HG03135 (cell line): ENCODE measurements around the gene POLR1A.

Experiments
- ATAC-seq: cut with Tn5 transposase; IDR thresholded peaks from one replicate; pipeline ENCODE4 v1.9.1; 2021; ENCODE audit warnings: mild to moderate bottlenecking, moderate library complexity; ENCODE audit not compliant: unreplicated experiment

Gene POLR1A

DNA sequence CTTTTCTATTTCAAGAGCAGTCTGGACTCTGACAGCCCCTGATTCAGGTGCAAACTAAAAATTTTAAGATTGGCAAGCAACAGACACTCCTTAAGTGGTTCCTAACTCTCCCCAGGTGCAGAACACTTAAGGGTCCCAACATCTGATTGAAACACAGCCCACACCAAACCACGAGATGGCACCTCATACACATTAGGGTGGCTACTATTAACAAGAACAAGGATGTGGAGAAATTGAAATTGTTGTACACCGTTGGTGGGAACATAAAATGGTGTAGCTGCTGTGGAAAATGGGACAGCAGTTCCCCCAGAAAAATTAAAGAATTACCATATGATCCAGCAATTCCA lies 82.3 kb downstream of the POLR1A start:
- ATAC-seq = no peak

DNA sequence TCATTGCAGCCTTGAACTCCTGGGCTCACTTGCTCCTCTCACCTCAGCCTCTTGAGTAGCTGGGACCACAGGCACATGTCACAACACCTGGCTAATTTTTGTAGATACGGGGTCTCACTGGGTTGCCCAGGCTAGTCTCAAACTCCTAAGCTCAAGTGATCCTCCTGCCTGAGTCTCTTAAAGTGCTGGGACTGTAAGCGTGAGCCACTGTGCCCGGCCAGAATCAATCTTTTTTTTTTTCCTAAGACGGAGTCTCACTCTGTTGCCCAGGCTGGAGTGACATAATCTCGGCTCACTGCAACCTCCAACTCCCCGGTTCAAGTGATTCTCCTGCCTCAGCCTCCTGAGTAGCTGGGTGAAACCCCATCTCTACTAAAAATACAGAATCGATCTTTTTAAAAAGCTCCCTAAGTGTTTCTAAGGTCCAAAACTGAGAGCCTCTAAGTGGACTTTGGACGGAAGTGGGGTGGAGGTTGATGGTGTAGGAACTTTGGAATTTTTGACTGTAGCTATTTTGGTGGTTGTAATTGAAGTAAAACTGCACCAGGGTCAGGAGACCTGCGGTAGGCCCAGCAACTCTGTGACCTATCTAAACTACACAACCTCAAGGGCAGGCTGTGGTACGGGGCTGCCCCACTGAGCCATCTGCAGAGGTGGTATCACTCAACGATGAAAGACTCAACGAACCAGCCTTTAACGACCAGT lies 82.9 kb downstream of the POLR1A start:
- no peak for ATAC-seq

DNA sequence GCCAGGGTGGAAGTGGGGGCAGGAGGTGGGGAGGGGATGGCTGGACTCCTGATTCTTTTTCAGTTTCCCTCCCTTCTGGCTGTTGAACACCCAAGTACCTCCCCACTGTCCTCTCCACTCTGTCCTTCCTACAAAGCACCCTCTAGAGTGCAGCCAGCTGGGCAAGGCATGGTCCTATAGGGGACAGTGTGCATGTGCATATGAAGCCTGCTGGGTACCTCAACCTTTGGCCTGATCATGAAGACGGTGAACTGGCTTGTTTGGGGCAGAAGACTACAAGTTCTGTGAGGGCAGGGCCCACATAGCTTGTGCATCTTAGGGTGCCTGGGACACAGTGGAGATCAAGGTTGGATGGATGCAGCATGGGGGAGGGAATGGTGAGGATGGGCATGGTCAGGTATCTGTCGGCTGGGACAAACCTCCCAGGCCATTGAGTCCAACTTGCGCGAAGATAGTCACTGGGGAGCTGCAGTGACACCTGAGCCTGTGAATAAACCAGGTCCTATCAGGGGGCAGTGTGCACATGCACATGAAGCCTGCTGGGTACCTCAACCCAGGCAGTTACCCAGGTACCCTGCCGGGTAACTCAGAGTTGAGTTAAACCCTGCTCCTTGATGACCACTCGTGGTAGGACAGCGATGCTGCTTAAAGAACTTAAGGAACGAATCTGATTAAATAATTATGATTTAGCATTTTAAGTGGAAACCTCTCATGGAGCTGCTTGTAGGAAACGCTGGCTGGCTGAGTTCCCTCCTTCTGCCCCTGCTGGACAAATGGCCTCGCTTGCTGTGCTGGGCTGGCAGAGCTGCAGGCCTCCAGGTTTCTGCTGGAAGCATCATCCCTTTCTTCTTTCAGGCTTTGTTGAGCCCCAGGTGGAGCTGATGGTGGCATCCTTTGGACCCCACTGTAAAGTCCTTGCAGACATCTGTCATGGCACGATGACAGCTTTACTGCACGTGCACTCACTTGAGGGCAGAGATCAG lies 84.0 kb downstream of the POLR1A start:
- ATAC-seq = no peak

DNA sequence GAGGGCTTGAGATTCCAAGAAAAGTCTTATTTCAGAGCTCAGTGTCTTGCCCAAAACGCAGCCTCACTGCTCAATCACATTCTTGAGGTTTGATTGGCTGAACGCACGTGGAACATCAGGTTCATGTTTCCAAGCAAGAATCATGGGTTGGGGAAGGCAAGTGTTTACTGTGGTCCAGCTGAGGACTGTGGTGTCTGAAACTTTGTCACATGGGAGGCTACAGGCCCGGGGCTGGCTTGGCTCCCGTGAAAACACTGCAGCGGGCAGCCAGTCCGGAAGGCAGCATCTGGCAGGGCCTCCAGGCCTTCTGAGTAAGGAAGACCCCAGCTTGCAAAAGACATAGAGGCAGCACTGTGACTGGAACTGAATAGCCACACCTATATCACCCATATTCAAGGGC lies 84.7 kb downstream of the POLR1A start:
- no peak for ATAC-seq

DNA sequence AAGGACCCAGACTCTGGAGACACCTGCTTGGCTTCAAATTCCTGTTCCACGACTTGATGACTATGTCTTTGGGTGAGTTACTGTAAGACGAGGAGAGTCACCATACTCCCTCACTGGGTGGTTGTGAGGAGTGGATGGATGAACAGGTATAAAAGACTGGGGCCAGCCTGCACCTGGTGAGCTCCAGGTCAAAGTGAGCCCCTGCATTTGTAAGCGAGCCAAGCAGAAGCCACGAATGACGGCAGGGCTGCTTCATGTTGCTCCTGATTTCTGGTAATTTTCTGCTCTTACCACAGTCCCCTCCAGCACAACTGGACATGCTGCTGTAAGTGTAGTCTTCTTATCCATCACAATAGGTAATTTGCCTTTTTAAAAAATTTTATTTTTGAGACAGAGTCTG lies 86.6 kb downstream of the POLR1A start:
- ATAC-seq = no peak

DNA sequence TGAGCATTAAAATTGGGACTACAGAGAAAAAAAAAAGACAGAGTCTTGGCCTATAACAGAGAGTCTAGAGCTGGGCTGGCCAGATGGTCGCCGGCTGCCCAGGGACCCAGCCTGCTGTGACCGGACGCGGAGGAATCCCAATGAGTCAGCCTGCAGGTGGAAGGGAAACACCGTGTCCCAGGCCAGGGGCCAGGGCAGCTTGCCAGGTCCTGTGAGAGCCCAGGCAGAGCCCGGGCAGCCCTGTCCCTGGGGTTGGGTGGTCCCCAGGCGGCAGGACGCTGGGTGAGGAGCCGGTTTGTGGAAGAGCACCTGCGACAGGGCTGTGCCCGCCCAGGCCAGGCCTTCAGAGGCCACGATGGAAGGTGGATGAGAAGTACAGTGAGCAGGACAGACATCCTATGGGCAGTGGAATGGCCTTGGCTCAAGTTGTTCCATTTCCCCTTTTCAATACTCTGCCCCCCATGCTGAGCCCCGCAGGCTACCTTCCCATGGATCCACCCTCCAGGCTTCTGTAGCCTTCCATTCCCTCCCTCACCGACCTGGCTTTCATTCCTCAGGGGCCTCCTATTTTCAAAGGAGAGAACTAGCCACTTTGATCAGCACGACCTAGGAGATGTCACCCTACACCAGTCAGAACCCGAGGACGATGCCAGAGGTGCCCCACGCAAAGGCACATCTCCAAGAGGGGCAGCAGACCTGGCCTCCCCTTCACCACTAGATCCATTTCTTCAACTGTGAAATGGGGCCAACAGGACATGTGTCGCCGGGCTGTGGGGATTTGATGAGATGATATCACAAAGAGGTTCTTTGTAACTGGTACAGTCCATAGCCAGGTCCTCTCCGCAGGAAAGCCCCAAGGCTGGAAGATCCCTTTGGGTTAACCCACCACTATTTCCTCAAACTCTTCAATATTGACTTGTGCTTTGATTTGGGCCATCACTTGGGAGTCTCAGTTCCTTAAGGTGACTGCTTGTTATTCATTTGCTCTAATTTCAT lies 87.5 kb downstream of the POLR1A start:
- no peak for ATAC-seq

DNA sequence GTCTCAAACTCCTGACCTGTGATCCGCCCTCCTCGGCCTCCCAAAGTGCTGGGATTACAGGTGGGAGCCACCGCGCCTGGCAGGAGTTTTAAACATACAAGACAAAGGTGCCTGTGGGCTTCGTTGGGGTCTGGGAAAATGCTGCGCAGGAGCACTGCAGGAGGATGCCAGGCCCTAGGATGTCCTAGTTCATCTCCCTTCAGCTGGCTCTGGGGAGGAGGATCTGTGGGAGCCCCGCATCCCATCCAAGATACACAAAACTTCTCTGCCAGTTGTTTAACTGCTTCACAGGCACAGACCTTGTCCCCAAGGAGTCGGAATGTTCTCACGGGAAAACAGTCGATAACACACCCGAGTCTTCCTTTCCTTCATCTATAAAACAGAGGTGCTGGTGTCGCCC lies 89.1 kb downstream of the POLR1A start:
- ATAC-seq = no peak

DNA sequence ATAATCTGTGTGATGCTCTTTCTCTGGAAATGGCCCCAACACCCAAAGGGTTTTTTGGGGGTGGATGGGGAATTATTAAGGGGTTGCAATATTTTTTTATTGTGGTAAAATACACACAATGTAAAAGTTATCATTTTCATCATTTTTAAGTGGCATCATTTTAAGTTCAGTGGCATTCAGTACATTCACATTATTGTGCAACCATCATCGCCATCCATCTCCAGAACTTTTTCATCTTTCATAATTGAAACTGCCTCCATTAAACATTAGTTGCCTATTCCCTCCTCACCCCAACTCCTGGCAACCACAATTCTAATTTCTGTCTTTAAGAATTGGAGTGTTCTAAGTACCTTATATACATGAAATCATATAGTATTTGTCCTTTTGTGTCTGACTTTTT lies 90.0 kb downstream of the POLR1A start:
- no peak for ATAC-seq

DNA sequence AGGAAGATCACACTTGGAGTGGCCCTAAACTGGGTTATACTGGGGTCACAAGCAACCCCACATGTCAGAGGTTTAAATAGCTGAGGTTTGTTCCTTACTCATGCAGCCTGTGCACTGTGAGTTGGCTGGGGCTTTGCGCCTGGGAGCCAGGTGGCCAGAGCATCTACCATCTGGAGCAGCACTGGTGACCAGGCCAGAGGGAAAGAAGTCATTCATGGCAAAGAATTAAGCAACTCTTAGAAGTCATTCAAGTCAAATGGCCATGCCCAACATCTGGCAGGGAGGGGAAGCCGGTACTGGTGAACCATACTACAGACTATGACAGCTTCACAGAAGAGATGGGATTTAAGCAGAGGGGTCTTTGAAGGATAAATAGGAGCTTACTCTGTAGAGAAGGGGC lies 90.7 kb downstream of the POLR1A start:
- ATAC-seq = no peak

DNA sequence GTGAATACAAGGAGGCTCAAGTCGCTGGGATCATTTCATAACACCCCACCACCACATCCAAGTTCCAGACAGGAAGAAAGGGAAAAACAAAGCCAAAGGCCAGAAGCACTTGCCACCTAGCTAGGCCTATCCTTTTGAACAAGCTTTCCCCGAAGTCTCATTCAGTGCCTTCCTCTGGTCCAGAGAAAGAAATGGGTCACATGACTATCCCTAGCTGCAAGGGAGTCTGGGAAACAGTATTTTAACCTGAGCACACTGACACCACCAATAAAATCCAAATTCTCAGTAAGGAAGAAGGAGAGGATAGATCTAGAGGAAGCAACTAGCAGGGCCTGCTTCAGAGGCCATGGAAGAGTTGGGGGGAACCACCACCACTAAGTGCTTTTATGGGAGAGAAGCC lies 91.2 kb downstream of the POLR1A start:
- no peak for ATAC-seq

DNA sequence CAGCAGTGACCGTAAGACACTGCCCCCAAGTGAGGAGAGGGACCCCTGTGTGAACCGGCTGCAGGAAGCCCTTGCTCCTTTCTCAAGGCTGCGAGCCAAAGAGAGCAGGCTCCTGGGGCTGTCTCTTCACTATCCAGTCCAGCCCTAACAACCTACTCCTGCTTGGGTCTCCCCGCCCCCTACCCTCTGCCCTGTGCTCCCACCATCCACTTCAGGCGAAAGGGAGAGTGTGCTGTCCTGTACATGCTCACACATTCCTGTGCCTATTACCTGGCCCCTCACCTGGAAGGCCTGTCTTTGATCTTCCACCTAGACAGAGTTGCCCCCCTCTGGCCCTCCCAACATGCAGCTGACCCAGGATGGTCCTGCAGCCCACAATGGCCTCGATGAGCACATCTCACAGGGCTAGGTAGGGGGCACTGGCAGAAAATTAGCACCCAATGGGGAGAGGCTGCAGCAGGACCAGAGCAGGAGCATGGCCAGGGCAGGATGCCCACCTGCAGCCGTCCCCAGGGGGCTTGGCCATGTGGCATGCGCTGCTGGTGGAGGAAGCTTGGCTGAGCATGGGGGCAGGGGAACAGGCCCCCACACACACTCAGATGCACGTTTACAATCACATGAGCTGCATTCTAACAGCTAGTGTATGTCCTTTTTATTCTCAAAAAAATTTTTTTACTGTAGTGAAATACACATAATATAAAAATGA lies 93.5 kb downstream of the POLR1A start:
- ATAC-seq = no peak

DNA sequence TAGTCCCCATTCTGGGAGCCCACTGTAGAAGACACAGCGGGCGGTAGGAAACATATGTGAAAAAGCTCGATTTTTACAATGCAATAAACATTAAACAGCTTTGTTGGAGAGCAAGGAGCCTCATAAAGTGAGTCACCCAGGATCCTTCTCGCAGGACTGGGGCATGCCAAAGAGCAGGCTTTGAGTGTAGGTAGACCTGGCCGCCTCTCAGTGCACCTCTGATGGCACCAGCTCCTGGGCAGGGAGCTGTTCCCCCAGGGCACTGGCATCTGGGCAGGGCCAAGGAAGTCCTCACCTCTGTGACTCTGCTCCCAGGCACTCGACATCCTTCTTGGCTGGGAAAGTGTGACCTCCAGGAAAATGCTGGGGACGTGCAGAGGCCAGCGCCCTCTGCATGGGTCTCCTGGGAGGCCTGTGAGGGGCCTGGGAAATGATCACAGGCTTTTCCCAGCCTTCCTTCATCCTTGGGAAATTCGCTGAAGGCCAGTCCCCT lies 94.2 kb downstream of the POLR1A start:
- ATAC-seq = no peak

DNA sequence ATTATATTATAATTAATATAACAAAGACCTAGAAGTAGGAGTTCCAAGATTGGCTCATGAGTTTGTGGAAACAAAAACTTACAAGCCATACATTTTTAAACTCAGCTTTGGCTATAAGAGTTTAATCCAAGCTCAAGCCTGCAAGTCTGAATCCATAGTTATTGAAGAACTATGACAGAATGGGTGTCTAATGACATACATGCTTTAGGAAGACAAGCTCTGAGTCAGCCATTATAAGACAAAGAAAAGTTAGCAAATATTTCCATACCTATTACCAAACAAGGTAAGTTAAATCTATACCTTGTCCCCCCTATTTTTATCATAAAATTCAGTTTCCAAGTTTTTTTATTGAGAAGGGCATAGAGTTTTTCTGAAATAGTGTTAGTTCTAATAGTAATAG lies 95.6 kb downstream of the POLR1A start:
- ATAC-seq = no peak

DNA sequence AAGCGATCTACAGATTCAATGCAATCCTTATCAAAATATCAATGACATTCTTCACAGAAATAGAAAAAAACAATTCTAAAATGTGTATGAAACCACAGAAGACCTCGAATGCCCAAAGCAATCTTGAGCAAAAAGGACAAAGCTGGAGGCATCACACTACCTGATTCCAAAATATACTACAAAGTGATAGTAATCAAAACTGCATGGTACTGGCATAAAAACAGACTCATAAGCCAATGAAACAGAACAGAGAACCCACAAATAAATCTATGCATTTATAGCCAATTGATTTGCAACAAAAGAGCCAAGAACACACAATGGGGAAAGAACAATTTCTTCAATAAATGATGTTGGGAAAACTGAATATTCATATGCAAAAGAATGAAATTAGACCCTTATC lies 99.2 kb downstream of the POLR1A start:
- ATAC-seq = no peak

DNA sequence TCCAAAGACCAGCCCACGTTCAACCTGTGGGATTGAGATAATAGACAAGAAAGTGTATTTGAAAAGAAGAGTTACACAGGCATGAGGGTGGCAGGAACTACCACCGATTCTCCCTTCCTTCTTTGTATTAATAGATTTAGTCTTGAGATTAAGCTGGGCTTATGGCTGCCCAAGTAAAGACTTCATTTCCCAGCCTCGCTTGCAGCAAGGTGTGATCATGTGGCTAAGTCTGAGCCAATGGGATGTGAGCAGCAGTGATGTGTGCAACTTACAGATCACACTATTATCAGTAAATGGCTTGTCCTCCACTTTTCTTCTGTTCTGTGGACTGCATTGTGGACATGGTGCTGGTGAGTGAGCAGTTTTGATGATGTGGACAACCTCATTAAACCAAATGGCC lies 101.7 kb downstream of the POLR1A start:
- no peak for ATAC-seq

DNA sequence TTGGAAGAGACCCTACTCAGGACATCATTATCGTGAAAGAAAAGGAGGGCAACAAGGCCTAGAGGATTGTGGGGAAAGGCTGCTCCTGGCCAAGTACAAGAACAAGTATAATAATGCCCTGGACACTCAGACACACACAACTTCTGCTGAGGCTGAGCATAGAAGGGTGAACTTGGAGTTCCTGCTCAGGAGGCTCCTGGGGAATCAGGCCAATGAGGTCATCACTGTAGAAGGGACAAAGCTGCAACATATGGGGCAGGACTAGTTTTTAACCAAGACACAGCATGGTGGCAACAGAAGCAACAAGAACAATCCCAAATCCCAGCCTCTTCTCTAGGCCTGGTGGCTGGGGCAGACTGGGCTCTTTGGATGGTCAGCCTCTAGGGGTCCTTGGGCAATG lies 102.6 kb downstream of the POLR1A start:
- no peak for ATAC-seq

DNA sequence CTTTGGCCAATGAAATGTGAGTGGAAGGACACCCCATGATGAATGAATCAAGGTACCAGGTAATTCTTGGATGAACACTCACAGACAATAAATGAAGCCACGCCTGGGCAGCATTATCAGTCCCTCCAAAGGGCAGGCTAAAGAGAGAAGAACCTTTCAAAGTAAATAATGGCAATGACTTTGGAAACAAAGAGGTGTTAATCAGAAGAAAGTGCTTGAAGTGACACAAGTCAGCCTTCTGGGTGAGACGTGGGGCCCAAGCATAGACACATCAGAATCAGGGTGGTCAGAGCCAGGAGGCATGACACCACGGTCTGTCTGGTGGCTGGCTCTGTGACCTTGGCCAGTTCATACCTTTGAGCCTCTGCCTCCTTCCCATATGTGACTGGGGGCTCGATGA lies 103.3 kb downstream of the POLR1A start:
- ATAC-seq = no peak

DNA sequence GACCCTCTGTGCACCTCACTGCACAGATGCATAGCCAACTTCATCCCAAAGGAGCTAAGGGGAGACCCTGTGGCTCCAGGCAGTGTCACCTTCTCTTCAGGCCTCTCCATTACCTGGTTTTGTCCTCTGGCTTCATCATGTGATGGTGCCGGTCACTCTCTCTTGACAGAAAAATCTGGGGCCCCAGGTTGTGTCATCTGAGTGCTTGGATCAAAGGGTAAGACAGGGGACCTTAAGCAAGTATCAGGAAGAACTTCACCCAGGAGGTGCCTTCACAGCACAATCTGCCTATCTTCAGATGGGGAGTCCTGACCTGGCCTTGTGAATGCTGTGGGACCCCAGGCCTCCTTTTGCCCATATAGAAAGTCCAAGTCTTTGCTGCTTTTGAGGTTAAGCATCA lies 104.4 kb downstream of the POLR1A start:
- ATAC-seq = no peak

DNA sequence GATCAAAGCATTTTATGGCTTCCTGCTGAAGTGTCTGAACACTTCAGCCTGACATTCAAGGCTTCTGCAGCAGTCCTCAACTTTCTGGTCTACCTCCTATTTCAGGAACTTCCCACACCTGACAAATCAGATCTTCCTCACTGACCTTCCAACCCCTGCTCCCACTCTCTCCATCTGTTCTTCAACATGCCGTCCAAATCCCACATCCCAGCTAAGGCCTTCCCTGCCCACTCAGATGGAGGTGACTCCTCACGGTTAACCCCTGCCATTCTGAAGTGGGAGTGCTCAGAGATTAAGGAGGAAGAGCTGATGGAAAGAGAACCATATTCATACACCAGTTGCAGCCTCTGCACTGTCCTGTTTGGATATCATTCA lies 104.8 kb downstream of the POLR1A start:
- ATAC-seq = no peak

DNA sequence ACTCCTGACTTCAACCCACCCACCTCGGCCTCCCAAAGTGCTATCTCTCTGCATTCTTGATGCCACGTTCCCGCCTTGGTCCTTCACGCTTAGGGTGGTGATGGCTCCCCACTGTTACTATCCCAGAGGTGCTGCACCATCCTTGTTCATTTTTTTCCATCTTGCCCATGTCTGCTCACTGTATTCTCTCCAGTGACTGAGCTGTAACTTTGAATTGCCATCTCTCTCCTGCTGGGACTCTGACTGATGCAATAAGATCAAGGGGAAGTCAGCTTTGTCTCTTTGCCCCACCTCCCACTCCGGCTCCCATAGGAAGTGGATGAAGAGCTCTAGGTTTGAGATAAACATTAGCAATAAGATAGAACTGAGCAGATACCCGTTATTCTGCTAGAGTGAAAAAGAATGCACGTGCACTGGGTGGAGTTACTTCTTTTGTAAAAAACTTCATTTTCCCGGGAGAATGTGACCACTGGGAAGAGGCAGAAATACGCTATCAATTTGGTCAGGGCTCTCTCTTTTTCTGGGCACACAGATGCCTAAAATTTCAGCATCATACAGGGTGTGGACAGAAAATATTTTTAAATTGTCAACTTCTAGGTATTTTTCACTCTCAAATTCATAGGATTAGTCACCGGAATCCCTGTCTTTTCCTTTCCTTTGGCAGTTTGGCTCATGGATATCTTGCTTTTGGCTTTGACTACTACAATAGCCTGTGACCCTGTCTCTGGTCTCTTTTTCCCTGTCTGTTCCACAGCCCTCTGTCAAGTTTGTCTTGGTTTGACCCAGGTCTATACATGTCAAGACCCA lies 105.4 kb downstream of the POLR1A start:
- no peak for ATAC-seq
